HT-29 (cell line): ENCODE data around the gene LGALS1. TPM values are rescaled to one million over a fixed set of nuclear protein-coding genes. Genes with fewer than 3 reads are reported as not detected.
A peak's percentile ranks its signal among the peaks of the same experiment; 100 is the strongest.
"Not testable (repeated sequence)": the region's sequence is repeated elsewhere in the genome, so short reads cannot be mapped to it uniquely, and the experiment has no call there.

ENCODE experiments used
- DNase-seq: peaks from one replicate; pipeline ENCODE4 v3.0.0-alpha.2; 2015; ENCODE audit warnings: low spot score
- total RNA-seq: library from RNA; depleted of rRNA; stranded (reverse); fragments of >200 nt; shearing (Covaris generic); gene quantifications from 2 replicates; pipeline ENCODE4 v1.2.3, GENCODE V29; 2014

Gene LGALS1
- total RNA-seq, 1 experiment from 2014 or later, result 15.3 TPM

- peak; percentile 82 for DNase-seq
These were observed 10.9 kb downstream of the LGALS1 start, which contains the start of gene NOL12 for GRCh38 chr22:37686002-37686982. TSS of gene NOL12 (plus strand) at chr22:37686343. CDS start at chr22:37686393, 50 bp downstream.

GRCh38 chr22:37690407-37690806 lies 15.0 kb downstream of the LGALS1 start:
- no peak for DNase-seq

- no peak for DNase-seq
These were observed 15.6 kb downstream of the LGALS1 start for GRCh38 chr22:37690901-37691504.

GRCh38 chr22:37692627-37693285 lies 17.3 kb downstream of the LGALS1 start:
- no peak for DNase-seq

GRCh38 chr22:37694131-37694530 lies 18.7 kb downstream of the LGALS1 start:
- not testable (repeated sequence) for DNase-seq

GRCh38 chr22:37696260-37696656 lies 20.8 kb downstream of the LGALS1 start:
- DNase-seq, result not testable (repeated sequence)

GRCh38 chr22:37696657-37697537 lies 21.5 kb downstream of the LGALS1 start, which contains the start of gene TRIOBP:
TSS of gene TRIOBP (plus strand) at chr22:37697048. CDS start at chr22:37701366, 4,318 bp downstream.
- peak; percentile 84 for DNase-seq

GRCh38 chr22:37697538-37697835 lies 22.1 kb downstream of the LGALS1 start:
- DNase-seq, result no peak

- no peak for DNase-seq
These were observed 25.8 kb downstream of the LGALS1 start for GRCh38 chr22:37701141-37701786.

- no peak for DNase-seq
These were observed 28.5 kb downstream of the LGALS1 start for GRCh38 chr22:37703906-37704305.

GRCh38 chr22:37704645-37705044 lies 29.2 kb downstream of the LGALS1 start:
- DNase-seq, result no peak

- no peak for DNase-seq
These were observed 29.8 kb downstream of the LGALS1 start for GRCh38 chr22:37705205-37705604.

- DNase-seq, result no peak
These were observed 33.4 kb downstream of the LGALS1 start for GRCh38 chr22:37708580-37709444.

GRCh38 chr22:37709445-37709765 lies 34.0 kb downstream of the LGALS1 start:
- no peak for DNase-seq

- DNase-seq, result no peak
These were observed 35.2 kb downstream of the LGALS1 start for GRCh38 chr22:37710675-37711074.

GRCh38 chr22:37711490-37711889 lies 36.1 kb downstream of the LGALS1 start:
- no peak for DNase-seq

GRCh38 chr22:37713761-37714160 lies 38.3 kb downstream of the LGALS1 start:
- no peak for DNase-seq

- DNase-seq, result no peak
These were observed 39.2 kb downstream of the LGALS1 start for GRCh38 chr22:37714634-37715033.

GRCh38 chr22:37715760-37716159 lies 40.3 kb downstream of the LGALS1 start:
- DNase-seq, result no peak

GRCh38 chr22:37716708-37717107 lies 41.3 kb downstream of the LGALS1 start:
- DNase-seq, result no peak
